ENCODE results near the gene GALK1. TPM values are rescaled to one million over a fixed set of nuclear protein-coding genes. Genes with fewer than 3 reads are reported as not detected.

The GALK1 gene
- total and polyA plus RNA-seq, 7 experiments from 2014 or later: 9.9 to 42.9 (median 18.9) TPM

Small RNA genes within 50 kb of the gene (microRNA-seq; reads per million reads assigned to microRNA genes)
- gene MIR4738 (ENCODE audit: borderline microRNAs expressed): not detected

Other genes starting within 250 kb of the GALK1 start
- gene CASKIN2, start 249.7 kb downstream of the GALK1 start, total RNA-seq: 1 to 10 TPM in 2 of 5 experiments, under 1 TPM in 3; 0.22 to 1.2 (median 0.92) TPM
- under 1 TPM in 1 of 2 donors, not detected in 1; 0.28 TPM for gene CASKIN2, start 249.7 kb downstream of the GALK1 start, polyA plus RNA-seq
- gene TSEN54, start 248.7 kb downstream of the GALK1 start, total RNA-seq: 10 to 100 TPM; 36.2 to 62.9 (median 56.0) TPM
- 10 to 100 TPM; 64.6 to 85.0 TPM for gene TSEN54, start 248.7 kb downstream of the GALK1 start, polyA plus RNA-seq
- gene LLGL2, start 239.5 kb downstream of the GALK1 start, total RNA-seq: 10 to 100 TPM; 22.4 to 55.7 (median 33.7) TPM
- 10 to 100 TPM in 1 of 2 donors, 1 to 10 TPM in 1; 9.2 to 12.8 TPM for gene LLGL2, start 239.5 kb downstream of the GALK1 start, polyA plus RNA-seq
- gene MYO15B, start 177.4 kb downstream of the GALK1 start, total RNA-seq: 100 to 1,000 TPM in 4 of 5 experiments, 10 to 100 TPM in 1; 72.2 to 461 (median 304) TPM
- 1 to 10 TPM; 1.2 to 2.3 TPM for gene MYO15B, start 177.4 kb downstream of the GALK1 start, polyA plus RNA-seq
- gene SMIM5, start 131.8 kb downstream of the GALK1 start, total RNA-seq: 1 to 10 TPM in 2 of 5 experiments, under 1 TPM in 3; 0.43 to 2.4 (median 0.84) TPM
- gene SMIM5, start 131.8 kb downstream of the GALK1 start, polyA plus RNA-seq: under 1 TPM; 0.06 to 0.22 TPM
- gene RECQL5, start 98.0 kb downstream of the GALK1 start, total RNA-seq: 10 to 100 TPM; 38.7 to 76.5 (median 49.2) TPM
- 10 to 100 TPM; 12.4 to 25.9 TPM for gene RECQL5, start 98.0 kb downstream of the GALK1 start, polyA plus RNA-seq
- gene SAP30BP, start 97.9 kb downstream of the GALK1 start, total RNA-seq: 100 to 1,000 TPM in 4 of 5 experiments, 10 to 100 TPM in 1; 97.6 to 198 (median 116) TPM
- gene SAP30BP, start 97.9 kb downstream of the GALK1 start, polyA plus RNA-seq: 10 to 100 TPM; 69.5 to 76.1 TPM
- 1 to 10 TPM in 3 of 5 experiments, under 1 TPM in 2; 0.49 to 1.8 (median 1.2) TPM for gene ITGB4, start 43.7 kb downstream of the GALK1 start, total RNA-seq
- under 1 TPM; 0.09 to 0.35 TPM for gene ITGB4, start 43.7 kb downstream of the GALK1 start, polyA plus RNA-seq
- 10 to 100 TPM; 32.0 to 49.8 (median 41.0) TPM for gene UNK, start 19.6 kb upstream of the GALK1 start, total RNA-seq
- 10 to 100 TPM; 21.5 to 22.1 TPM for gene UNK, start 19.6 kb upstream of the GALK1 start, polyA plus RNA-seq
- 100 to 1,000 TPM; 145 to 201 (median 152) TPM for gene UNC13D, start 79.2 kb upstream of the GALK1 start, total RNA-seq
- 10 to 100 TPM; 44.5 to 83.3 TPM for gene UNC13D, start 79.2 kb upstream of the GALK1 start, polyA plus RNA-seq
- 100 to 1,000 TPM in 3 of 5 experiments, 10 to 100 TPM in 2; 87.7 to 159 (median 112) TPM for gene WBP2, start 90.1 kb upstream of the GALK1 start, total RNA-seq
- 10 to 100 TPM; 84.8 to 99.4 TPM for gene WBP2, start 90.1 kb upstream of the GALK1 start, polyA plus RNA-seq
- 10 to 100 TPM in 1 of 5 experiments, 1 to 10 TPM in 4; 2.5 to 25.6 (median 8.7) TPM for gene TRIM47, start 113.4 kb upstream of the GALK1 start, total RNA-seq
- 1 to 10 TPM; 6.3 to 7.7 TPM for gene TRIM47, start 113.4 kb upstream of the GALK1 start, polyA plus RNA-seq
- gene TRIM65, start 131.8 kb upstream of the GALK1 start, total RNA-seq: 10 to 100 TPM; 20.9 to 37.7 (median 29.6) TPM
- 10 to 100 TPM; 14.9 to 29.6 TPM for gene TRIM65, start 131.8 kb upstream of the GALK1 start, polyA plus RNA-seq
- gene MRPL38, start 139.7 kb upstream of the GALK1 start, total RNA-seq: 100 to 1,000 TPM in 4 of 5 experiments, 10 to 100 TPM in 1; 81.0 to 154 (median 128) TPM
- gene MRPL38, start 139.7 kb upstream of the GALK1 start, polyA plus RNA-seq: 10 to 100 TPM; 64.6 to 72.2 TPM
- gene FBF1, start 175.8 kb upstream of the GALK1 start, total RNA-seq: 10 to 100 TPM; 19.9 to 48.1 (median 29.0) TPM
- 1 to 10 TPM; 2.5 to 7.2 TPM for gene FBF1, start 175.8 kb upstream of the GALK1 start, polyA plus RNA-seq
- gene ACOX1, start 214.0 kb upstream of the GALK1 start, total RNA-seq: 10 to 100 TPM; 22.8 to 35.0 (median 33.5) TPM
- 10 to 100 TPM; 12.5 to 25.5 TPM for gene ACOX1, start 214.0 kb upstream of the GALK1 start, polyA plus RNA-seq
- 10 to 100 TPM; 13.1 to 20.1 (median 13.8) TPM for gene TEN1, start 214.0 kb upstream of the GALK1 start, total RNA-seq
- gene TEN1, start 214.0 kb upstream of the GALK1 start, polyA plus RNA-seq: 10 to 100 TPM; 12.8 to 16.0 TPM
- gene CDK3, start 235.7 kb upstream of the GALK1 start, total RNA-seq: 1 to 10 TPM; 6.9 to 9.9 (median 9.1) TPM
- under 1 TPM; 0.28 to 0.55 TPM for gene CDK3, start 235.7 kb upstream of the GALK1 start, polyA plus RNA-seq